Activated naive CD4-positive, alpha-beta T cell treated with anti-CD3 and anti-CD28 coated beads for 36 hours (primary cell): Measurements from ENCODE around the gene CDCA3. TPM values are rescaled to one million over a fixed set of nuclear protein-coding genes. Genes with fewer than 3 reads are reported as not detected.

Experiments used
- CTCF ChIA-PET: fragments of 350-600 bp; sonication (Branson Sonifier 250); formaldehyde crosslinking; loops from one replicate; lab custom pipeline; 2021; ENCODE audit warnings: antibody characterized with exemption; lab: Charles Lee
- DNase-seq: peaks from one replicate; pipeline ENCODE4 v3.0.0-alpha.2; 2020
- H3K27ac Mint-ChIP-seq: one replicate; pipeline ENCODE4 v1.8.0; 2021; ENCODE audit warnings: mild to moderate bottlenecking, mixed read lengths
- H3K27me3 Mint-ChIP-seq: one replicate; pipeline ENCODE4 v1.8.0; 2021; ENCODE audit warnings: low read depth, mixed read lengths
- H3K36me3 Mint-ChIP-seq: one replicate; pipeline ENCODE4 v1.8.0; 2021; ENCODE audit warnings: low read depth, mixed read lengths
- H3K4me1 Mint-ChIP-seq: one replicate; pipeline ENCODE4 v1.8.0; 2021; ENCODE audit warnings: low read depth, mixed read lengths
- H3K4me3 Mint-ChIP-seq: one replicate; pipeline ENCODE4 v1.8.0; 2021; ENCODE audit warnings: mild to moderate bottlenecking, moderate library complexity, mixed read lengths
- H3K9me3 Mint-ChIP-seq: one replicate; pipeline ENCODE4 v1.8.0; 2021; ENCODE audit warnings: mixed read lengths
- intact Hi-C: fragments of 100-400 bp; cut with micrococcal nuclease; formaldehyde crosslinking; loops from one replicate; pipeline ENCODE4 v1.15.1; 2023
- total RNA-seq, 2 experiments: library from RNA; stranded (reverse); gene quantifications; one replicate each; pipeline ENCODE4 v1.2.3, GENCODE V29; 2021

CDCA3 gene
- total RNA-seq, 2 experiments from 2014 or later = 106 to 108 TPM

DNA sequence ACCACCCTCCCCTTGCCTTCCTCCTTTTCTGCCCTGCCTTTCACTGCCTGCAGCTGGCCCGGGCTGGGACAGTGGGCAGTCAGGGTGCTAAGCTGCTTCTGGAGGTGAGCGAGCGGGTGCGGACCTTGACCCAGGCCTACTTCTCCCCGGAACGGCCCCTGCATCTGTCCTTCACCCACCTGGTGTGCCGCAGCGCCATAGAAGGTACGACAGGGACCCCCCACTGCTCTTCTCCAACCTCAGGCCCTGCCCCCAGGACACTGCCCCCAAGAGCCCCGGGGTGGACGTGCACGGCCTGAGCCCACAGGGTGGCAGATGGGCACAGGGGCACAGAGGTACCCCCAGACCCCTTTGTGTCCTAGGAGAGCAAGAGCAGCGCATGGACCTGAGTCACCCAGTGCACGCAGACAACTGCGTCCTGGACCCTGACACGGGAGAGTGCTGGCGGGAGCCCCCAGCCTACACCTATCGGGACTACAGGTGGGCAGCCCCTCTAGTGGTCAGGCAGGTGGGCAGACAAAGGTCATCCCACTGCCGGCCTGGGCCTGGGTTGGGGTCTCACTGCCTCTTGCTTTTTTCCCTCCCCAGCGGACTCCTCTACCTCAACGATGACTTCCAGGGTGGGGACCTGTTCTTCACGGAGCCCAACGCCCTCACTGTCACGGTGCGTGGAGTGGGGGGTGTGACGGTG, 13.6 kb downstream of the CDCA3 start:
- no peak overlapping the region for H3K27ac Mint-ChIP-seq
- CTCF ChIA-PET = interaction anchor here (0.6 to 4.2 kb wide), 9 partner anchors 9 to 148 kb away, joined by 3 to 43 read pairs (median 4); partner anchors contain the start of genes GPR162, P3H3, SPSB2 and USP5
- DNase-seq = no peak
- no peaks in the 10 kb centered on the region for H3K9me3 Mint-ChIP-seq
- intact Hi-C loops = no loop called here
- no peaks in the 10 kb centered on the region for H3K36me3 Mint-ChIP-seq
- no peak overlapping the region for H3K4me3 Mint-ChIP-seq
- no peaks in the 10 kb centered on the region for H3K27me3 Mint-ChIP-seq
- peaks cover 3% of the 10 kb centered on the region for H3K4me1 Mint-ChIP-seq

DNA sequence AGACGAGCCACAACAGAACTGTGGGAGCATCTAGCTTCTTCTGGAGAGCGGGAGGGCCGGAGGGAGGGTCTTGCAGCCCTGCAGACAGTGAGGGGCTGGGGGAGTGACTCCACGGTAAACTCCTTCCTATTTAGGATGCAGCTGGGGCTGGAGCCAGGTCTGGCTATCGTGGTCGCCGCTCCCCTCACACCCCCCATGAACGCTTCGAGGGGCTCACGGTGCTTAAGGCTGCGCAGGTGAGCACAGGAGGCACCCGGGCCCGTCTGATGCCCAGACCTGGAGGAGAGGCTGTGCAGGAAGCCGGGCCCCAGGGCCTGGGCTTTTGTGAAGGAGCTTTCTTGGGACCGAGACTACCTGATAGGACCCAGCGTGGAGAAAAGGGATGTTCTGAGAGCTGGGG, 14.2 kb downstream of the CDCA3 start:
- no peak for DNase-seq
- H3K27me3 Mint-ChIP-seq = no peaks in the 10 kb centered on the region
- H3K4me3 Mint-ChIP-seq = no peak overlapping the region

DNA sequence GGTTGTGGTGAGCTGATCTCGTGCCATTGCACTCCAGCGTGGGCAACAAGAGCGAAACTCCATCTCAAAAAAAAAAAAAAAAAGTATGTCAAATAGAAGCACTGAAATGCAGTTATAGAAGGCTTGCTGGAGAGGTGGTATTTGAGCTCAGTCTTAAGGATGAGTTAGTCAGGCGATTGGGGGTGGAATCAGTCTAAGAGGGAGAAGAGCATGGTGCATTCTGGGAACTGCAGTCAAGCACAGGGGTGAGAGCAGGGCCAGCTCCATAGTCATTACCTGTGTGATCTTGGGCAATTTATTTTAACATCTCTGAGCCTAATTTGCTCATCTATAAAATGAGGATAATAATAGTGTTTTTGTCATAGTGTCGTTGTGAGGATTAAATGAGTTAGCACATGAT, 16.2 kb downstream of the CDCA3 start:
- intact Hi-C loops = loop anchor here (2.0 kb wide), 2 partner anchors 82 to 146 kb away; partner anchors contain the start of genes MLF2 and ZNF384
- DNase-seq = no peak
- CTCF ChIA-PET = interaction anchor here (0.5 to 4.9 kb wide), 21 partner anchors 9 to 270 kb away, joined by 3 to 43 read pairs (median 3); partner anchors contain the start of genes CDCA3, COPS7A, GPR162 and MLF2
- Mint-ChIP-seq H3K4me1 (peaks cover 3% of the 10 kb centered on the region), H3K4me3 (no peak overlapping the region), H3K27me3 (no peaks in the 10 kb centered on the region), H3K9me3 (no peaks in the 10 kb centered on the region), H3K36me3 (no peaks in the 10 kb centered on the region), H3K27ac (no peak overlapping the region)

More for the DNA sequence above, 14.2 kb downstream of the CDCA3 start:
- intact Hi-C loops = no loop called here
- H3K27ac Mint-ChIP-seq = no peak overlapping the region
- no peaks in the 10 kb centered on the region for H3K9me3 Mint-ChIP-seq
- H3K36me3 Mint-ChIP-seq = no peaks in the 10 kb centered on the region
- peaks cover 3% of the 10 kb centered on the region for H3K4me1 Mint-ChIP-seq
- CTCF ChIA-PET = interaction anchor here (0.6 to 4.2 kb wide), 12 partner anchors 7 to 257 kb away, joined by 3 to 43 read pairs (median 4); partner anchors contain the start of genes GPR162, P3H3, SPSB2 and USP5

DNA sequence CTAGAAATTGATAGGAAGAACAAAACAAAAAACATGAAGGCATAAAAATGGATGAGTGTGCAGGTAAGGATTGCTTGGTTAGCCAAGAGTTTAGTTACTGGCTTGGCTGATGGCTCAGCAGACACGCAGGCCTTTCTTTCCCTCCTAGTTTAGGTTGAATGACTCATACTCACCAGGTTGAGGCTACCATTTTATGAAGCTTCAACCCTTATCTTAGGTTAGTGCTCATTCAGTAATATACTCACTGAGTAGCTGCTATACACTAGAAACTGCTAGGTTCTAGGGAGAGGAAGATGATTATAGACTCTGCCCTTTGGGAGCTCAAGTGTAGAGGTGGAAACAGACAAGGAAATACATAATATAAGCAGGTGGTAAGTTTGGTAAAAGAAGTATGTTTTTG, 16.8 kb downstream of the CDCA3 start:
- Mint-ChIP-seq H3K36me3 (no peaks in the 10 kb centered on the region), H3K9me3 (no peaks in the 10 kb centered on the region), H3K27me3 (no peaks in the 10 kb centered on the region), H3K4me3 (no peak overlapping the region), H3K27ac (no peak overlapping the region), H3K4me1 (peaks cover 5% of the 10 kb centered on the region)
- CTCF ChIA-PET = interaction anchor here (0.6 to 4.9 kb wide), 23 partner anchors 8 to 258 kb away, joined by 3 to 43 read pairs (median 3); partner anchors contain the start of genes CDCA3, COPS7A, GPR162 and MLF2
- no peak for DNase-seq
- intact Hi-C loops = loop anchor here (2.0 kb wide), 2 partner anchors 81 to 145 kb away; partner anchors contain the start of genes MLF2 and ZNF384

DNA sequence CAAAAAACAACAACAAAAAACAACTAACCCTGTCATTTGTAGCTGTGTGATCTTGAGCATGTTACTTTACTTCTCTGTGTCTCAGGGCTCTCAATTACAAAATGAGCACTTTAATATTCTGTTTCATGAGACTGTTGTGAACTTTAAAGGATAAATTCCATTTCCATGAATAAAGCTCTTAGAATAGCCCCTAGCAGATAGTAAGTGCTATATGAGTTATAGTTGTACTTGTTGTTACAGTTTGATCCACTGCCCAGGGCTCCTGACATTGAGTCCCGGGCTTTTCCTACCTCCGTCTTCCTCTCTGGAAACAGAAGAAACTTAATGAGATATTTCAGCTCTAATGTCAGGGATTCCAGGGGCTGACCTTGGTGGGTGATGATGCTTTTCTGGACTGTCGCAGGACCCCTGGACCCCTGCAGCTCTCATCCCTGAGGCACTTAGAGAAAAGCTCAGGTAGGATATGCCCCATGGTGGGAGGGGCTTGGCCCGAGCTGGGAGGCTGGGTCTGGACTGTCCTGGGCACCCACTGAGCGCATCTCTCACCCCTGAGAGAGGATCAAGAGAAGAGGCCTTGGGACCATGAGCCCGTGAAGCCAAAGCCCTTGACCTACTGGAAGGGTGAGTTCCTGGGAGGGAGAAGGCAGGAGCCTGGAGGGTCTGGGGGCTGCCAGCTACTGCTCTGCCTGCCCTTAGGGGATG, 17.7 kb downstream of the CDCA3 start:
- Mint-ChIP-seq H3K4me1 (peaks cover 10% of the 10 kb centered on the region), H3K36me3 (no peaks in the 10 kb centered on the region), H3K4me3 (no peak overlapping the region), H3K27ac (no peak overlapping the region), H3K27me3 (no peaks in the 10 kb centered on the region), H3K9me3 (no peaks in the 10 kb centered on the region)
- intact Hi-C loops = no loop called here
- CTCF ChIA-PET = interaction anchor here (0.7 to 4.9 kb wide), 15 partner anchors 9 to 295 kb away, joined by 3 to 43 read pairs (median 3); partner anchors contain the start of genes CDCA3, GPR162, MLF2 and SPSB2
- DNase-seq = no peak

DNA sequence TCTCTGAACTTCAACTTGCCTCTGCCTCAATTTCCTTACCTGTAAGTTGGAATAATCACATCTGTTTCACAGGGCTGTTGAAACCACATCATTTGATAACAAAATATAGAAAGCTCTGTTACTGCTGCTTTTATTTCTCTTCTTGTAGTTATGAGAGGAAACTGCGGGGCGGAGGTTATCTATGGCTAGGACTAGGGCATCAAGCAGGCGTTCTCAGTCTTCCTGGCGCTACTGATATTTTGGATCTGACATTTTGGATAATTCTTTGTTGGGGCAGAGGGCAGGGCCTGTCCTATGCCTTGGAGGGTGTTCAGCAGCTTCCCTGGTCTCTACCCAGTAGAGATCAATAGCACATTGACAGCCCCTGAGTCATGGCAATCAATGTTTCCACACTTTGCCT, 19.0 kb downstream of the CDCA3 start:
- no peak overlapping the region for H3K27ac Mint-ChIP-seq
- no peaks in the 10 kb centered on the region for H3K36me3 Mint-ChIP-seq
- peaks cover 7% of the 10 kb centered on the region for H3K27me3 Mint-ChIP-seq
- intact Hi-C loops = no loop called here
- CTCF ChIA-PET = interaction anchor here (0.6 to 4.9 kb wide), 4 partner anchors 37 to 79 kb away, joined by 3 to 40 read pairs (median 8); partner anchors contain the start of genes MLF2 and SPSB2
- H3K4me3 Mint-ChIP-seq = no peak overlapping the region
- H3K9me3 Mint-ChIP-seq = no peaks in the 10 kb centered on the region
- DNase-seq = no peak
- peaks cover 17% of the 10 kb centered on the region for H3K4me1 Mint-ChIP-seq

DNA sequence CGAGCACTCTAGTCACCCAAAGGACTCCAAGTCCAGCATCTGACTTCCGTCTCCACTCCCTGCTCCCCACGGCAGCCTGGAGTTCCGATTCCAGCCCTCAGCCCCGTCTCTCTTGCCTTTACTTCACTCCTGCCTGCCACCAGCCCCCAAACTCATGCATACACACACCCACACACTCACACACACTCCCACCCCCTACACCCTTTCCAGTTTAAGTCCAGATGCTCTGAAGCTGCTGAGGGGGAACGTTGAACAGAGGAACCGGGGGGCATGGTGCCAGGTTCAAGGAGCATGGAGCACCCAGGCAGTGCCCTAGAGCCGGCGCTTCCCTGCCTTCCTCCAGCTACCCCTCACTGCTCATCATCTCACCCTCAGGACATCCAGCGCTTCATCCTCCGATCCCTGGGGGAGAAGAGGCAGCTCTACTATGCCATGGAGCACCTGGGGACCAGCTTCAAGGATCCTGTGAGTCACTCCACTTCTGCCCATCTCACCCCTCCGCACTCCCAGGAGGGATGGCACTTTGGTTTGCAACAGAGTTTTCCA, 19.6 kb downstream of the CDCA3 start:
- H3K36me3 Mint-ChIP-seq = no peaks in the 10 kb centered on the region
- intact Hi-C loops = no loop called here
- H3K27ac Mint-ChIP-seq = no peak overlapping the region
- no peaks in the 10 kb centered on the region for H3K9me3 Mint-ChIP-seq
- no peak overlapping the region for H3K4me3 Mint-ChIP-seq
- DNase-seq = no peak
- CTCF ChIA-PET = interaction anchor here (0.6 to 11.7 kb wide), 5 partner anchors 11 to 1997 kb away, joined by 5 to 166 read pairs (median 9); partner anchors contain the start of genes MLF2 and SPSB2
- H3K27me3 Mint-ChIP-seq = peaks cover 7% of the 10 kb centered on the region
- H3K4me1 Mint-ChIP-seq = peaks cover 17% of the 10 kb centered on the region

DNA sequence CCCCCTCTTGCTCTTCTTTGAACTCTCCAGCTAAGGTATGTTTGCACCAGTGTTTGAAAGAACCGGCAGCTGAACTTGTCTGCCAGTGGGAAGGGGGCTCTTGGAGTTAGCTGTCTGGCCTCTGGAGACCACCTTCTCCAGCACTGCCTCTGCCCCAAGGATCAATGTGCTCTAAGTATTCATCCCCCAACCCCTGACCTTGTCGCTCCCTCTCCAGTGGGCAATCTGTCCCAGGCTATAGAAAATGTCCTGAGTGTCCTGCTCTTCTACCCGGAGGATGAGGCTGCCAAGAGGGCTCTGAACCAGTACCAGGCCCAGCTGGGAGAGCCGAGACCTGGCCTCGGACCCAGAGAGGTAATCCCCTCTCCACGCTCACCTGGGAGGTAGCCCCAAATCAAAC, 20.1 kb downstream of the CDCA3 start:
- peaks cover 17% of the 10 kb centered on the region for H3K4me1 Mint-ChIP-seq
- peaks cover 7% of the 10 kb centered on the region for H3K27me3 Mint-ChIP-seq
- no peak overlapping the region for H3K27ac Mint-ChIP-seq
- intact Hi-C loops = no loop called here
- H3K36me3 Mint-ChIP-seq = no peaks in the 10 kb centered on the region
- no peak overlapping the region for H3K4me3 Mint-ChIP-seq
- no peak for DNase-seq
- no peaks in the 10 kb centered on the region for H3K9me3 Mint-ChIP-seq
- CTCF ChIA-PET = interaction anchor here (0.6 to 11.7 kb wide), 4 partner anchors 11 to 1996 kb away, joined by 3 to 166 read pairs (median 5); partner anchors contain the start of gene MLF2

DNA sequence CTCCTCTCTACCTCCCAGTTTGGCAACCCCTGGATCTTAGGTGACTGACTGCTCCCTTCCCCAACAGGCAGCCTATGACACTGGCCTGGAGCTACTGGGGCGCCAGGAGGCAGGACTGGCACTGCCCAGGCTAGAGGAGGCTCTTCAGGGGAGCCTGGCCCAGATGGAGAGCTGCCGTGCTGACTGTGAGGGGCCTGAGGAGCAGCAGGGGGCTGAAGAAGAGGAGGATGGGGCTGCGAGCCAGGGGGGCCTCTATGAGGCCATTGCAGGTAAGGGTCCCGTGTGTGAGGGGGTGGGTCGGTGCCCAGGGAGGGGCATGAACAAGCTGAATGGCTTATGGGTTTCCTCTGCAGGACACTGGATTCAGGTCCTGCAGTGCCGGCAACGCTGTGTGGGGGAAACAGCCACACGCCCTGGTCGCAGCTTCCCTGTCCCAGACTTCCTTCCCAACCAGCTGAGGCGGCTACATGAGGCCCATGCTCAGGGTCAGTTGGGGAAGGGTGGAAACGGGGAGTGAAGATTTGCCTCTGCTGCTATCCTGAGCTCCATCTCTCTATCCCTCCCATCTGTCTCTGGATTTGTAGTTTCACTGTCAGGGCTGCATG, 20.7 kb downstream of the CDCA3 start:
- H3K4me3 Mint-ChIP-seq = no peak overlapping the region
- H3K4me1 Mint-ChIP-seq = peaks cover 16% of the 10 kb centered on the region
- CTCF ChIA-PET = interaction anchor here (0.8 to 11.7 kb wide), 4 partner anchors 12 to 141 kb away, joined by 3 to 166 read pairs (median 4); partner anchors contain the start of gene MLF2
- H3K27ac Mint-ChIP-seq = no peak overlapping the region
- H3K9me3 Mint-ChIP-seq = no peaks in the 10 kb centered on the region
- DNase-seq = no peak
- H3K27me3 Mint-ChIP-seq = peaks cover 9% of the 10 kb centered on the region
- intact Hi-C loops = no loop called here
- H3K36me3 Mint-ChIP-seq = no peaks in the 10 kb centered on the region

DNA sequence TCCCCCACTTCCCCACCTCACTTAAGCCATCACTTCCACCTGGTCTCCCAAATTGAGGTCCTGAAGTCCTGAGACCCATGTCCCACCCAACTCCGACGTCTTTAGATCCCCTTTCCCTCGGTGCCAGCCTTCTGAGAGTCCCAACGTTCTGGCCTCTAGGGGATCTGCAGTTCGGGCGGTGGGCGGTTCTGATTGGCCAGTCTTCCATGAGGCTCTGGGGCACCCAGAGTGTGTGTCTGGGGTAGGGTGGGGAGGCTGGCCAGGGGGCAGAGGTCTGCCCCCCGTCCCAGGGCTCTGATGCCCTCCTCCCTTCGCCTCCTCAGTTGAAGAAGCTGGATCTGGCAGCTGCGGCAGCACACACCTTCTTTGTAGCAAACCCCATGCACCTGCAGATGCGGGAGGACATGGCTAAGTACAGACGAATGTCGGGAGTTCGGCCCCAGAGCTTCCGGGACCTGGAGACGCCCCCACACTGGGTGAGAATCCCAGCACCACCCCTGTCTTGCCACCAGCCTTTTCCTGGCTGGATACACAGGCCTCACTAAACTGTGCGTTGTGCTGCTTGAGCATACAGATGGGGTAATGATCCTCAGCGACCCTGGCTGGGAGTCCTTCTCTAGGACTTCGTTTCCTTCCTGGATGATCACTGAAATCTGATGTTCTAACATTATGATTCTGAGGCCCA, 21.4 kb downstream of the CDCA3 start:
- Mint-ChIP-seq H3K9me3 (no peaks in the 10 kb centered on the region), H3K27me3 (peaks cover 16% of the 10 kb centered on the region), H3K4me3 (peak overlapping the region; percentile 80), H3K27ac (no peak overlapping the region), H3K4me1 (peaks cover 17% of the 10 kb centered on the region), H3K36me3 (no peaks in the 10 kb centered on the region)
- no peak for DNase-seq
- intact Hi-C loops = loop anchor here (5.0 kb wide), 2 partner anchors 62 to 262 kb away; partner anchors contain the start of genes NOP2 and PTMS
- CTCF ChIA-PET = interaction anchor here (0.6 to 11.7 kb wide), 6 partner anchors 13 to 209 kb away, joined by 3 to 166 read pairs (median 4); partner anchors contain the start of genes MLF2 and PTMS
